GM13976 (cell line): ENCODE data around the gene ZYG11B.
"Not testable (repeated sequence)": the region's sequence is repeated elsewhere in the genome, so short reads cannot be mapped to it uniquely, and the experiment has no call there.

Experiments used
- DNase-seq: peaks from one replicate; pipeline ENCODE4 v3.0.0; 2012; ENCODE audit warnings: low spot score
- in situ Hi-C: fragments of 300-500 bp; cut with MboI; formaldehyde crosslinking; loops from one replicate; pipeline ENCODE4 v1.12.0; 2022; ENCODE audit warnings: low sequenced_read_pairs, mixed read lengths, inconsistent platforms; ENCODE audit not compliant: unreplicated experiment
- TF ChIP-seq, protein P1 (sequence below): IDR thresholded peaks from 2 replicates; pipeline ENCODE4 v1.5.1; 2012; ENCODE audit warnings: borderline replicate concordance, mild to moderate bottlenecking; ENCODE audit not compliant: insufficient read depth; ENCODE audit errors: extremely low read depth, missing control alignments, control extremely low read depth

The ZYG11B gene

DNA sequence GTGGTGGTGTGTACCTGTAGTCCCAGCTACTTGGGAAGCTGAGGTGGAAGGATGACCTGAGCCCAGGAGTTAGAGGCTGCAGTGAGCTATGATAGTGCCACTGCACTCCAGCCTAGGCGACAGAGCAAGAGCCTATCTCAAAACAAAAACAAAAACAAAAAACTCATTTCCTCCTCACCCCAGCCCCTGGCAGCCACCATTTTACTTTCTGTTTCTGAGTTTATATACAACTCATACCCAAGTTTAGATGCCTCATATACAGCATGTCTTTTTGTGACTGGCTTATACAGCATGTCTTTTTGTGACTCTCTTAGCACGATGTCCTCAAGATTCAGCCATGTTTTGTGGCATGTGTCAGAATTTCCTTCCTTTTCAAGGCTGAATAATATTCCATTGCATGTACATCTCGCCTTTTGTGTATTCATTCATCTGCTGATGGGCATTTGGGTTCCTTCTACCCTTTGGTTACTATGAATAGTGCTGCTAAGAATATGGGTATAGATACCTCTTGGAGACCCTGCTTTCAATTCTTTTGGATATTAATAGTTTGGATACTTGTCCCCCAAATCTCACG, 42.8 kb upstream of the ZYG11B start:
- in situ Hi-C loops, result loop anchor here (10.0 to 25.0 kb wide), 2 partner anchors 289 to 546 kb away; partner anchors contain the start of gene ZFYVE9
- no peak for DNase-seq
- TF ChIP-seq, protein P1, sequence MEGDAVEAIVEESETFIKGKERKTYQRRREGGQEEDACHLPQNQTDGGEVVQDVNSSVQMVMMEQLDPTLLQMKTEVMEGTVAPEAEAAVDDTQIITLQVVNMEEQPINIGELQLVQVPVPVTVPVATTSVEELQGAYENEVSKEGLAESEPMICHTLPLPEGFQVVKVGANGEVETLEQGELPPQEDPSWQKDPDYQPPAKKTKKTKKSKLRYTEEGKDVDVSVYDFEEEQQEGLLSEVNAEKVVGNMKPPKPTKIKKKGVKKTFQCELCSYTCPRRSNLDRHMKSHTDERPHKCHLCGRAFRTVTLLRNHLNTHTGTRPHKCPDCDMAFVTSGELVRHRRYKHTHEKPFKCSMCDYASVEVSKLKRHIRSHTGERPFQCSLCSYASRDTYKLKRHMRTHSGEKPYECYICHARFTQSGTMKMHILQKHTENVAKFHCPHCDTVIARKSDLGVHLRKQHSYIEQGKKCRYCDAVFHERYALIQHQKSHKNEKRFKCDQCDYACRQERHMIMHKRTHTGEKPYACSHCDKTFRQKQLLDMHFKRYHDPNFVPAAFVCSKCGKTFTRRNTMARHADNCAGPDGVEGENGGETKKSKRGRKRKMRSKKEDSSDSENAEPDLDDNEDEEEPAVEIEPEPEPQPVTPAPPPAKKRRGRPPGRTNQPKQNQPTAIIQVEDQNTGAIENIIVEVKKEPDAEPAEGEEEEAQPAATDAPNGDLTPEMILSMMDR, result no peak

DNA sequence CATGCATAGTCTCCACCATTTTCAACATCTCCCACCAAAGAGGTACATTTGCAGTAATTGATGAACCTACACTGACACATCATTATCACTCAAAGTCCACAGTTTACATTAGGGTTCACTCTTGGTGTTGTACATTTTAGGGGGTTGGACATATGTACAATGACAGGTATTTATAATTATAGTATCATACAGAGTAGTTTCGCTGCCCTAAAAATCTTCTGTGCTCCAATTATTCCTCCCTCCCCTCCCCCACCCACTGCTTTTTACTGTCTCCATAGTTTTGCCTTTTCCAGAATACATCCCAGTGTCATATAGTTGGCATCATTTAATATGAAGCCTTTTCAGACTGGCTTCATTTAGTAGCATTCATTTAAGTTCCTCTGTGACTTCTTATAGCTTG, 41.7 kb upstream of the ZYG11B start:
- TF ChIP-seq, protein P1, result no peak
- in situ Hi-C loops, result loop anchor here (10.0 to 25.0 kb wide), 2 partner anchors 290 to 547 kb away; partner anchors contain the start of gene ZFYVE9
- no peak for DNase-seq

DNA sequence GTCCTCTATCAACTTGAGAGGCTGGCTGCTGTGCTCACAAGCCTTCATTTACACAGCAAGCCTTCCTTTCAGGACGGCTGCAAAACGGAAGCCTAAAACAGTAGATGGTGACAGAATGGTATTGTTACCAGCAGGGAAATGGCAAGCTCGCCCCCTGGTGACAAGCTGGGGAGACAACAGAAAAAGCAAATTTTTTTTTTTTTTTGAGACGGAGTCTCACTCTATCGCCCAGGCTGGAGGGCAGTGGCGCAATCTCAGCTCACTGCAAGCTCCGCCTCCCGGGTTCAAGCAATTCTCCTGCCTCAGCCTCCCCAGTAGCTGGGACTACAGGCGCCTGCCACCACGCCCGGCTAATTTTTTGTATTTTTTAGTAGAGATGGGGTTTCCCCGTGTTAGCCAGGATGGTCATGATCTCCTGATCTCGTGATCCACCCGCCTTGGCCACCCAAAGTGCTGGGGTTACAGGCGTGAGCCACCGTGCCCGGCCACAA, 39.9 kb upstream of the ZYG11B start:
- TF ChIP-seq, protein P1, result peak; percentile 69
- in situ Hi-C loops, result loop anchor here (10.0 to 25.0 kb wide), 2 partner anchors 292 to 549 kb away; partner anchors contain the start of gene ZFYVE9
- peak; percentile 78 for DNase-seq

DNA sequence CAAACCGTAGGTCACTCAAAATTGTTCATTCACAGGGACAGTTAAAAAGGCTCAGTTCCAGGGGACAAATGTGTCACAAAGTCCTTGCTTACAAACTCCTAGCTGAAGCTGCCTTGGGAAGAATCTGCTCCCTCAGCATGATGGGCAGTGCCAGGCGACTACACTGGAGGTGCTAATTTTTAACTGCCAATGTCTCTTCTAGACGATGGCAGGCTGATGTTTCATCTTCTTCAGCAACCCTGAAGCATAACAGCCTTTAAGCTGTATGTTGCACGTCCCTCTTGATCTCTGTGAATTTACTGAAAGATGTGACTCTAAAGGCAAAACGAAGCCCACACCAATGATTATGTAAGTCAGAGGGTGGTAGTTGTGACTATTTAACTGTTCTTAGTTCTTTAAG, 39.4 kb upstream of the ZYG11B start:
- in situ Hi-C loops, result loop anchor here (10.0 to 25.0 kb wide), 2 partner anchors 292 to 550 kb away; partner anchors contain the start of gene ZFYVE9

DNA sequence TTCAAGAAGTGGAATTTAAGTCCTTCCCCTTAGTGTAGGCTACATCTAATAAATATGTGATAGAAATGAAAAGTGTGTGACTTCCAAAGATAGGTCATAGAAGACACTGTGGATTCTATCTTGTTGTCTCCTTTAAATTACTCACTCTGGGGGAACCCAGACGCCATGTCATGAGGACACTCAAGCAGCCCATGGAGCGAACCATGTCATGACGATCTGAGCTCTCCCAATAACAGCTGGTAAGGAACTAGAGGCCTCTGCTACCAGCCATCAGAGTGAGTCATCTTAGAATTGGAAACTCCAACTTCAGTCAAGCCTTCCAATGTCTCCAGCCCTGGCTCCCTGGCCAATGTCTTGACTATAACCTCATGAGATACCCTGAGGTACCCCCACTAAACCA, 34.4 kb upstream of the ZYG11B start:
- TF ChIP-seq, protein P1, result no peak
- in situ Hi-C loops, result loop anchor here (25.0 kb wide), 1 partner anchor 555 kb away; the partner anchor contains the start of gene ZFYVE9

More for the DNA sequence above, 39.4 kb upstream of the ZYG11B start:
- no peak for DNase-seq
- TF ChIP-seq, protein P1, result no peak

DNA sequence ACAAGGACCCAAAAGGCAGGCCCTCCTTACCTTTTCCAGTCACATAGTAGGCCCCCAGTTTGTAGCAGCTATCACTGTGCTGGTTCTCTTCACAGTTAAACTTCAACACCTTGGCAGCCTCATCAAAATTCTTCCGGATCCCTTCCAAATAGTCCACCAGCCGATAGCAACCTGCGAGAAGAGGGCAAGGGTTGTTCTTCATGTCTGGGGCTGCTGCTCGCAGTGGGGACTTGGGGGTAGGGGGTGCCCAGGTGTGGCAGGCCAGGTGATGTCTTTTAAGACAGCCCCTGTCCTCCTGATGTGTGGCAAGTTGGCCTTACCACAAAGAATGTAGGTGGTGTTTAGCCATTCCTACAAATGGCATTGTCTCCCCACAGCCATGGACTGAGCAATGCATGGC, 33.6 kb upstream of the ZYG11B start:
- in situ Hi-C loops, result loop anchor here (25.0 kb wide), 1 partner anchor 555 kb away; the partner anchor contains the start of gene ZFYVE9
- TF ChIP-seq, protein P1, result no peak
- DNase-seq, result no peak

More for the DNA sequence above, 34.4 kb upstream of the ZYG11B start:
- DNase-seq, result no peak

DNA sequence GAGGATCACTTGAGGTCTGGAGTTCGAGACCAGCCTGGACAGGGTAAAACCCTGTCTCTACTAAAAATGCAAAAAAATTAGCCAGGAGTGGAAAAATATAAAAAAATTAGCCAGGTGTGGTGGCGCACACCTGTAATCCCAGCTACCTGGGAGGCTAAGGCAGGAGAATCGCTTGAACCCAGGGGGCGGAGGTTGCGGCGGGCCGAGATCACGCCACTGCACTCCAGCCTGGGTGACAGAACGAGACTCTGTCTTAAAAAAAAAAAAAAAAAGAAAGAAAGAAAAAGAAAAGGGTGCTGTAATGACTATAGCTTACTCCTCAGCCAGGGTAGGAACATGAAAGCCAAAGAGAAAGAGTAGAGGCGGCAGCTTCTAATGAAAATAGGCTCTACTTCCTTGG, 32.9 kb upstream of the ZYG11B start:
- DNase-seq, result not testable (repeated sequence)

More for the DNA sequence above, 32.9 kb upstream of the ZYG11B start:
- in situ Hi-C loops, result loop anchor here (25.0 kb wide), 1 partner anchor 556 kb away; the partner anchor contains the start of gene ZFYVE9
